Small intestine (tissue), 7 donors: ENCODE data around the gene TOP3A. TPM values are rescaled to one million over a fixed set of nuclear protein-coding genes. Genes with fewer than 3 reads are reported as not detected.

ENCODE experiments used
- DNase-seq, 2 donors: peaks; one replicate each; pipeline versions ENCODE4 v3.0.0 to v3.0.0-alpha.2; 2013
- FAIRE-seq: peaks from 2 replicates; lab custom pipeline; 2012; peaks lifted over from hg19 to GRCh38; lab: Jason Lieb, UNC
- H3K27ac ChIP-seq, 3 donors: one replicate each; pipeline ENCODE4 v1.5.1; 2013; ENCODE audit warnings: low read length in 2 of 3, mild to moderate bottlenecking in 2 of 3, control low read depth in 1 of 3, inconsistent platforms in 1 of 3, low read depth in 1 of 3, moderate library complexity in 1 of 3
- H3K27me3 ChIP-seq, 3 donors: one replicate each; pipeline ENCODE4 v1.6.1; 2013; ENCODE audit warnings: low read length in 3 of 3, inconsistent platforms in 1 of 3; ENCODE audit not compliant: control insufficient read depth in 3 of 3, insufficient read depth in 3 of 3
- H3K36me3 ChIP-seq, 3 donors: one replicate each; pipeline ENCODE4 v1.6.1; 2013; ENCODE audit warnings: low read length in 3 of 3, inconsistent platforms in 1 of 3, low read depth in 1 of 3, mild to moderate bottlenecking in 1 of 3, moderate library complexity in 1 of 3; ENCODE audit not compliant: control insufficient read depth in 3 of 3, insufficient read depth in 2 of 3
- H3K4me1 ChIP-seq, 3 donors: one replicate each; pipeline ENCODE4 v1.6.1; 2013; ENCODE audit warnings: low read length in 2 of 3, inconsistent platforms in 1 of 3, low read depth in 1 of 3, mild to moderate bottlenecking in 1 of 3, moderate library complexity in 1 of 3; ENCODE audit not compliant: control insufficient read depth in 3 of 3, insufficient read depth in 2 of 3
- H3K4me3 ChIP-seq, 3 donors: one replicate each; pipeline ENCODE4 v1.5.1; 2013; ENCODE audit warnings: low read length in 3 of 3, control low read depth in 1 of 3, inconsistent platforms in 1 of 3, low read depth in 1 of 3, mild to moderate bottlenecking in 1 of 3, moderate library complexity in 1 of 3
- H3K9me3 ChIP-seq, 2 donors: one replicate each; pipeline ENCODE4 v1.6.1; 2013; ENCODE audit warnings: low read depth in 1 of 2, low read length in 1 of 2; ENCODE audit not compliant: control insufficient read depth in 2 of 2, insufficient read depth in 1 of 2
- WGBS, 3 donors: extraction: QIAGEN DNeasy Blood & Tissue Kit; methylation state at CpG; one replicate each; pipeline ENCODE4 v1.1.7; 2013; 5-methylcytosine and 5-hydroxymethylcytosine counted together
- polyA plus RNA-seq, 4 donors: library from polyadenylated mRNA; stranded (reverse) in 3 of 4; unstranded in 1 of 4; fragments of 200-250 nt in 3 of 4; fragments of 120-200 nt in 1 of 4; gene quantifications; one replicate each; pipeline versions ENCODE4 v1.2.1 to v1.2.3, GENCODE V29; 2013
- donor health status: healthy with polysubstance abuse.
- donor health status: control.
- donor health status: control.
- donor health status: Bipolar disorder and iron deficiency.
- donor health status: healthy.

The TOP3A gene
- polyA plus RNA-seq, 4 donors = 8.1 to 23.8 (median 15.5) TPM

DNA sequence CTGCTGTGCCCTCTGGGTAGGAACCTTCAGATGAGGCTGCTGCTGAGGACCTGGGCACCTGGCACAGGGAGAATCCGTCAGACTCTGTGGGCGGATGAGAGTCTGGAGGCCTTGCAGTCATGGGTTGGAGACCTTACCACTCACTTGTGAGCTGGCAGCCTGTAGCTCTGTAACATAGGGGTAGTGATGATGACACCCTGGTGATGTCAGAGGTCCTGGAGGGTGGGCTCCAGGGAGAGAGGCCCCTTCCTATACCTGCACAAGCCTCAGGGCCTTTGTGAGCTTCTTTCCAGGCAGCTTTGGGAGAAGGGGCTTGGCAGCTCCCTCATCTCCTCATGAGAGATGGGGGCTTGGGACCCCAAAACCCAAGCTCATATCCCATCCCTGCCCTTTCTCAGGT, 52.7 kb downstream of the TOP3A start:
- Histone ChIP-seq H3K4me3 (no peak overlapping the region), H3K9me3 (no peaks in the 10 kb centered on the region), H3K27ac (no peak overlapping the region), H3K27me3 (no peaks in the 10 kb centered on the region), H3K36me3 (peaks cover 0 to 46% (median 2%) of the 10 kb centered on the region in 3 donors), H3K4me1 (peaks cover 7 to 29% (median 12%) of the 10 kb centered on the region in 3 donors)
- DNase-seq (no peak), FAIRE-seq (no peak)
- WGBS, 3 donors = 56 to 82% (median 68%) methylated on average over 2 of the region's 2 CpGs

DNA sequence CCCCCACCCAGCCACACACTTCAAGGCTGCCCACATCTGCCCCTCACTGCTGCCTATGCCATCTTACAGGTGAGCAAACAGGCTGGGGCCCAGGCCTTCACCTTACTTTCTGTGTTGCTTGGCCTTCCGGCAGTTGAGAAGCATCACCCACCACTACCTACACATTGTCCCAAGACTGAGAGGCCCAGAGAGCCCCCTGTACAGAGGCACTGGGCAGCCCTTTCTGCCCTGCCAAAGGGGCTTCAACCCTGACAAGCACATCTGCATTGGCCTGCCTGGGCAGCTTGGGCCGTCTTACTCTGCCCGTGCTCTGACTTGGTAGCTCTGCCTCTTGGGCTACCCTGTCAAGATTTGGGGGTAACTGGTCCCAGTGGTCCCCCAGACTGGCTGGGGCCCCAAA, 53.1 kb downstream of the TOP3A start:
- WGBS, 3 donors = 85 to 92% (median 92%) methylated on average over 3 of the region's 3 CpGs
- H3K36me3 ChIP-seq = peaks cover 0 to 50% (median 2%) of the 10 kb centered on the region in 3 donors
- FAIRE-seq (no peak), DNase-seq (no peak)
- peak overlapping the region in 1 of 3 donors; percentile 94 for H3K27ac ChIP-seq
- H3K4me3 ChIP-seq = peak overlapping the region in 2 of 3 donors; percentile 75 to 95
- no peaks in the 10 kb centered on the region for H3K9me3 ChIP-seq
- H3K4me1 ChIP-seq = peaks cover 7 to 33% (median 15%) of the 10 kb centered on the region in 3 donors
- no peaks in the 10 kb centered on the region for H3K27me3 ChIP-seq

DNA sequence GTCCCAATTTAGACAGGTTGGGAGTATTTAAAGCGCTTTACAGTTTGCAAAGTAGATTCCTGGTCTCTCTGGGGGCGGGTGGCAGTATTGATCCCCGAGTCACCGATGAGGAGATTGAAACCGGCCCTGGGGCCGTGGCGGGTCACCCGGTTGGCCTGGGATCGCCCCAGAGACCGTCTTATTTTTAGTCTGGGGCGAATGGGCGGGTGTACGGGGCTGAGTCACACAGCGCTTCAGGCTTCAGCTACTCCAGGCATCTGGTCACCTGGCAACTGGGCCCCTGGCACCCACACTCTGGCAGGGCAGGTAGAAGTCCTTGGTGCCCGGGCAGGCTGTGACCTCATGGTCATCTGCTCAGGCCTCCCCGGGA, 53.7 kb downstream of the TOP3A start:
- WGBS, 3 donors = 1 to 4% (median 2%) methylated on average over 16 of the region's 16 CpGs
- H3K9me3 ChIP-seq = no peaks in the 10 kb centered on the region
- FAIRE-seq (no peak), DNase-seq (peak; percentile 64 to 71)
- peak overlapping the region; percentile 75 to 95 (median 86) for H3K4me3 ChIP-seq
- no peaks in the 10 kb centered on the region for H3K27me3 ChIP-seq
- peaks cover 7 to 35% (median 15%) of the 10 kb centered on the region in 3 donors for H3K4me1 ChIP-seq
- H3K36me3 ChIP-seq = peaks cover 0 to 55% (median 2%) of the 10 kb centered on the region in 3 donors
- peak overlapping the region; percentile 76 to 94 (median 89) for H3K27ac ChIP-seq

DNA sequence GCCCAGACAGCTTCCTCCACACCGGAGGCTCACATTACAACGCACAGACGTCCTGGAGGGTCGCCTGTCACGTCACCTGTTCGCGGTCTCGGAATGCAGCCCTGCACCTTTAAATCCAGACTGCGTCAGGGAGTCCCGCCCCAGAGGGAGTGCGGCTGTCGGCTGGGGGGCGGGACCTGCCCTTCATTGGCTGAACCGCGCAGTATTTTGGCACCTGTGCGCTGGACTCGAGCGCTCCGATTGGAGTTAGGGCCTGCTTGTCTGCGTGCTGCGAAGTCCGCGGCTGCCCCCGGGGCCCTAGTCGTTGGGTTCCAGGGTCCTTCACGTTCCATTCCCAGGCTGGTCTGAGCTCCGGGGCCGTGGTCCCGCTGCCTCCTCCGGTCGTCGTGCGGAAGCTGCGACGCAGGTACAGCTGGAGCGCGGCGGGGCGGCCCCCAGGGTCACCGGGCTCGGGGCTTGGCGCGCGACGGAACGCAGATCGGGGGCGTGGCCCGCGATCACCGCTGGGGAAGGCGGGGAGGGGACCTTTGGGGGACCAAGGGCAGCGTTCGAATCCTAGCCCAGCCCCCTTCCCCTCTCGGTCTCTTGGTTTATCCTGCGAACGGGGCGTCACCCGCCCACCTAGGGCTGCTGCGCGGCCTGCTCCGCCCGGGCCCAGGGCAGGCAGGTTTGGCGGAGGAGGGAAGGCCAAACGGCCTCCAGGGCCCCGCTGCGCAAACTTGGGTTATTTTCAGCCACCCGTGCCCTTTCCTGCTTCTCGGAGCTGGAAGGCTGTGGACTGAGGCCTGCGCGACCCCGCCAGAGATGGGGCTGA, 54.3 kb downstream of the TOP3A start, which contains the start of gene MIEF2:
MIEF2 (plus strand) TSS at position 331 of the 814 bp plus-strand sequence. CDS start 2,059 bp downstream, outside the sequence.
- Histone ChIP-seq H3K27ac (peak within 1 kb of the TSS; percentile 76 to 94 (median 89)), H3K4me1 (peaks cover 7 to 35% (median 15%) of the 10 kb centered on the region in 3 donors), H3K36me3 (peaks cover 0 to 55% (median 2%) of the 10 kb centered on the region in 3 donors), H3K4me3 (peak within 1 kb of the TSS; percentile 75 to 95 (median 86)), H3K27me3 (no peaks in the 10 kb centered on the region), H3K9me3 (no peaks in the 10 kb centered on the region)
- 0% methylated on average over 51 to 72 of the region's 72 CpGs for WGBS, 3 donors
- DNase-seq (peak; percentile 97), FAIRE-seq (no peak)

DNA sequence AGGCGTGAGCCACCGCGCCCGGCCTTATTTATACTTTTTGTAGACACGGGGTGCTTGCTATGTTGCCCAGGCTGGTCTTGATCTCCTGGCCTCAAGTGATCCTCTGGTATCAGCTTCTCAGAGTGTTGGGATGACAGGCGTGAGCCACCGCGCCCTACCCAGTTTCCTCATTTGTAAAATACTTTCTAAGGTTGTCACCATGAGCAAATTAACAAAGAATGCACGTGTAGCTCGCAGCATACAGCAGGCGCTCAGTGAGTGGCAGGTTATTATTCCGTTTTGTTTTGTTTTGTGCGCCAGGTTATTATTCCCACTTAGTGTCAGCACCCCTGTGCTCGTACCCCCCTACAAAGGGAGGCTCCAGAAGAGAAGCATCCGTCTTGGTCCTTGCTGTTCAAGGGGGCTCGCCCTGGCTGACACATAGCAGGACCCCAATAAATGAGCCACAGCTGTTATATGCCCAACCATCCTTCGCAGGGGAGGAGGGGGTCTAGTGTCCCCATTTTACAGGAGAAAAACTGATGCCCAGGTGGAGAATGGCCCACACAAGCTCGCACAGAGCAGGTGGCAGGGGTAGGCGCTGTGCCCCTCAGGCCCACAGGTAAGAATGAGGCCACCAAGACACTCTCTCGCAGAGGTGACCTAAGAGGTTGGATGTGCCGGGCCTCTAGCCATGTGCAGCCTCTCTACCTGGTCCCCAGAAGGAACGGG, 55.0 kb downstream of the TOP3A start:
- Histone ChIP-seq H3K9me3 (no peaks in the 10 kb centered on the region), H3K27me3 (no peaks in the 10 kb centered on the region), H3K27ac (peak overlapping the region in 2 of 3 donors; percentile 89 to 94), H3K4me3 (peak overlapping the region in 2 of 3 donors; percentile 75 to 95), H3K36me3 (peaks cover 0 to 55% (median 4%) of the 10 kb centered on the region in 3 donors), H3K4me1 (peaks cover 7 to 35% (median 15%) of the 10 kb centered on the region in 3 donors)
- FAIRE-seq (no peak), DNase-seq (peak in 1 of 2 donors; percentile 19)
- 53 to 66% (median 58%) methylated on average over 22 of the region's 22 CpGs for WGBS, 3 donors

DNA sequence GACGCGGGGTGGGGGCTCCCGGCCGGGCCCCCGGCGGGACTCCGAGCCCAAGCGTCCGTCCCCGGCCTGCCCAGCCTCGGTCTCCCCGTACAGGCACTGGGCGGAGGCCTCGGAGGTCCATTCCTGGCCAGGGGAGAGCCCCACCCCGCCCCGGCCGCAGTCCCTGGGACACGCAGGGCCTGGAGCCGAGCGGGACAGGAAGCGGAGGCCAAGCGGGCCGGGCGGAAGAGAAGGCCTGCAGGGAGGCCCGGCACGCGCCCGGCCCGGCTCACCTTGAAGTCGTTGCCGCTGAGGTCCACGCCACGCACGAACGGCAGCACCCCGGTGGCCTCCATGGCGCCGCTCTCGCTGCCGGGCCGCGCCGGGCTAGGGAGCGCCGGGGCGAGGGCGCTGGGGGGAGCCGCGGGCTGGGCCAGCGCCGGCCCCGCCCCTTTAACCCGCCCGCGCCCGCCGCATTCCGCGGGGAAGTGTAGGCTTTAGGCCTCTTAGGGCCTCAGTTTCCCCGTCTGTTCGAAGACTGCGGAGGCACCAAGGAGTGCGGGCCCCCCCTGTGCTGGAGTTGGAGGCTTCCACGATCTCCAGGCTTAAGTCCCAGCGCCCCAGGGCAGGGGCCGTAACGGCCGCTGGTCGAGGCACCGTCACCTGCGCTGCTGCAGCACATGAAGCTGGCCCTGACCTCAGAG, 56.3 kb downstream of the TOP3A start, which contains the start of gene FLII:
FLII (minus strand) TSS at position 383 of the 683 bp plus-strand sequence; CDS start at position 335, 48 bp downstream.
- H3K36me3 ChIP-seq = peaks cover 10 to 55% (median 16%) of the 10 kb centered on the region in 3 donors
- H3K4me3 ChIP-seq = peak within 1 kb of the TSS; percentile 88 to 96 (median 94)
- H3K9me3 ChIP-seq = no peaks in the 10 kb centered on the region
- DNase-seq (peak; percentile 72 to 84), FAIRE-seq (no peak)
- H3K4me1 ChIP-seq = peaks cover 7 to 35% (median 15%) of the 10 kb centered on the region in 3 donors
- WGBS, 3 donors = 0 to 1% (median 1%) methylated on average over 38 to 71 of the region's 71 CpGs
- H3K27ac ChIP-seq = peak within 1 kb of the TSS; percentile 90 to 99 (median 95)
- H3K27me3 ChIP-seq = no peaks in the 10 kb centered on the region

DNA sequence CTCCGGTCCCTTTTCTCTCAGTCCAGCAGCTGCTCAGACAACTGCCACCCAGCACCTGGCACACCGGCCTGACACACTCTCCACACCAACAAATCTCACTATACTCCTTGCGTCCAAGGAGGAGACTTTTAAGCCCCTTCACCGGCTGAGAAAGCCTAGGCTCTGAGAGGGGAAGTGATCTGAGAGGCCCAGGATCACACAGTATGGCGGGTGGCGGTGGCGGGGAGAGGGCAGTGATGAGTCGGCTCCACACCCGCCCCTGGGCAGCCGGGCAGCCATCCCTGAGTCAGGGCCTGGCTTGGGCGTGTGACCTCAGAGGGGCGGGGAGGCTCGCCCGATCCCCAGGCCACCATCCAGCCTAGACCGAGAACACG, 56.8 kb downstream of the TOP3A start:
- Histone ChIP-seq H3K4me3 (peak overlapping the region; percentile 88 to 96 (median 94)), H3K9me3 (no peaks in the 10 kb centered on the region), H3K27me3 (no peaks in the 10 kb centered on the region), H3K36me3 (peaks cover 14 to 55% (median 15%) of the 10 kb centered on the region in 3 donors), H3K4me1 (peaks cover 7 to 35% (median 15%) of the 10 kb centered on the region in 3 donors), H3K27ac (peak overlapping the region; percentile 90 to 99 (median 95))
- 0% methylated on average over 9 to 16 of the region's 16 CpGs for WGBS, 3 donors
- no peak for FAIRE-seq
- peak; percentile 65 to 76 for DNase-seq
